D341Med (cell line): Measurements from ENCODE around the gene CPNE4.

ENCODE experiments used
- DNase-seq: peaks from one replicate; pipeline ENCODE4 v3.0.0; 2012; ENCODE audit warnings: low spot score

Gene CPNE4

DNA sequence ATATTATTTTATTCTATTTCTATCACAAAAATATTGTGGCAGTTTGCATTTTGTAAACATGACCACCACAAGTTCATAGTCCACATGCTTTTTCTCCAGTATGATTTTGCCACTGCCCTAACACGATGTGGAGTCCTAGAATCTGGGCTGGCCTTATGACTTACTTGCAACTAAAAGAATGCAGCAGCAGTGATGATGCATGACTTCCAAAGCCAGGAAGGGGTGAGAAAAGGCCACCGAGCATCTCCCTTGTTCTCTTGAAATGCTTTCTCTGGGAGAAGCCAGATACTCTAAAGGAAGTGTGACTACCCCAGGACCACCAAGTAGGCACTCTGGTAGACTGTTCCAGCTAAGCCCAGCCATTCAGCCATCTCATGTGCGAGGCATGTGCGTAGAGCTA is 340.4 kb downstream of the CPNE4 start:
- no peak for DNase-seq

DNA sequence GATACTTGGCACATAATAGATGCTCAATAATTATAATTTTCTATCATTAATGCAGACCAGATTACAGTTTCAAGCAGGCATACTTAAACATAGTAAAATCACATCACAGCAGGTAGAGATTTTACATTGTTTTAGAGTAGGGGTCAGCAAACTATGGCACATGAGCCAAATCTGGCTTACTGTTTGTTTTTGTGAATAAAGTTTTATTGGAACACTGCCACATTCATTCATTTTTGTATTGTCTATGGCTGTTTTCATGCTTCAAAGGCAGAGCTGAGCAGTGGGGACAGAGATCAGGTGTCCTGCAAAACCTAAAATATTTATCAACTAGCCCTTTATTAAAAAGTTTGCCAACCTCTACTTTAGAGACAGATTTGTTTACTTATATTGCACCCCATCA is 342.5 kb downstream of the CPNE4 start:
- no peak for DNase-seq

DNA sequence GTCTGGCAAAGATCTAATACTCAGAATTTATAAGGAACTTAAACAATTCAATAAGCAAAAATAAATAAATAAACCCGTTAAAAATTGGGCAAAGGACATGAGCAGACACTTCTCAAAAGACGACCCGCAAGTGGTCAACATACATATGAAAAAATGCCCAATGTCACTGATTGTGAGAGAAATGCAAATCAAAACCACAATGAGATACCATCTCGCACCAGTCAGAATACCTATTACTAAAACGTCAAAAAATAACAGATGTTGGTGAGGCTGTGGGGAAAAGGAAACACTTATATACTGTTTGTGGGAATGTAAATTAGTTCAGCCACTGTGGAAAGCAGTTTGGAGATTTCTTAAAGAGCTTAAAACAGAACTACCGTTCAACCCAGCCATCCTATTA is 344.0 kb downstream of the CPNE4 start:
- DNase-seq: no peak

DNA sequence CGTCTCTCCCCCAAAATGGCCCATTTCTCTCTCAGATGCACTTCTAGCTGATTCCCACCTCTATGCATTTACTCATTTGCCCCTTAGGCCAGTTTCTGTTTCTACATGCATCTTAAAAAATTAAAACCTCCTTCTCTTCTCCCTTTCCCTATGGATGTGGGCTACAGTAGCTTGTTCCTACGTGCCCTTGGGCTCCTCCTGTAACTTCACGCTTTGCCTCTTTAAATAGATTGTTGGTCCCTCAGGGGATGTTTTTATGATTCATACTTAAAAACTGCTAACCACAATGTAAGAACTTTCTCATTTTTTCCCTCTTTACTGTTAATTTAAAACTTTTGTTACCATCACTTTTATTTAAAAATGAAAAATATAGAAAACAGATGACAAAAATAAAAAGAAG is 346.4 kb downstream of the CPNE4 start:
- DNase-seq: no peak

- DNase-seq: no peak
Measured at GRCh38 chr3:131669600-131669999, 365.2 kb downstream of the CPNE4 start.

DNA sequence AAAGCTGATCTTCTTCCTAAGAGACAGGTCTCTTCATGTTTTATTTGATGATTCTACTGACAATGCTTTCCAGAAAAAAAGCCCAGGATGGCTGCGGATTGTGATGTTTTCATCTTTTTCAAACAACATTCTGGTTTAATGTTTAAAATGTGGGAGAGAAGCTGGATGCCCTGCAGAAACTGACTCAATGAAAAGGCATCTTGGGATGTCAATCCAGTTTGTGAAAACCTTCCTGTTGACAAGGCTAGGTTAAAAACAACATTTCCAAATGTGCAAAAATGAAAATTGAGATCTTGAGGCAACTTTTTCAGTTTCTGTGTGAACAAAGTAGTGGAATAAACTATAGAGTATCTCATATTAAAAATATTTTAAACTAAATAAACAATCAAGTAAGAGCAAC is 376.0 kb downstream of the CPNE4 start:
- no peak for DNase-seq

DNA sequence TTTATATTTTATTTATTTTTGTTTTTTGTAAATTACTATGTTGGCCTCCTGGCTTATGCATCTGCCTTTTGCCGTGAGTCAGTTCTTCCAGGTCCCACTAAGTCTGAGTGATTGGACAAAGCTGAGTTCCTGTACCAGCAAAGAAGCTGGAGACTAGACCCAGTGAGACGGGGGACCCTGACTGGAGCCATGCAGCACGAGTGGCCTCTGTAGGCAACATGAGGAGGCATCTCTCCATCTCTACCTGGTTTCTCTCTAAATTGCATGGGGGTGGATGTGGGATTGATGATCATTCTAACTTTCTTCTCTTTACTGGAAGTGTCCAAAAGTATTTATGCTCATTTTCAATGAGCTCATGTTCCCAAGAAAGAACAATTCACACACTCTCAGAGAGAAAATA is 376.7 kb downstream of the CPNE4 start:
- DNase-seq: no peak

- DNase-seq: no peak
Measured at GRCh38 chr3:131655070-131655690, 379.6 kb downstream of the CPNE4 start.

DNA sequence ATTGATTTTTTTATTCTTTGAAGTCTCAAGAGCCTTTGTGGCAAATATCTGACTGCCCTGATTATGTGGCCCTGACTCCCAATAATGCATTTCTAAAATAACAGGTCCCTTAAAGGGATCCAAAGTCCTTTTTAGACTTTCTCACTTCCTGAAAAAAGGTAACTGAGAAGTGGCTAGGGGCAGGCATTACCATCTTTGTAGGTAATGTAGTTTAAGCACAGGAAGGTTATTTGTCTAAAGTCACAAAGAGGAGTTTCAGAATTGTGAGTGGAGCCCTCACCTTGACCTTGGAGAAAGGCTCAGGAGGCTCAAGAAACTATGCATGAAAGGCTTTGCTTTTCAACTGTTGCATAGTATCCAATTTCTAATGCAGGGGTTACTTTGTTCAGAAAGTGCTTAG is 389.2 kb downstream of the CPNE4 start:
- DNase-seq: no peak

GRCh38 chr3:131636266-131636775 is 398.5 kb downstream of the CPNE4 start:
- DNase-seq: no peak

DNA sequence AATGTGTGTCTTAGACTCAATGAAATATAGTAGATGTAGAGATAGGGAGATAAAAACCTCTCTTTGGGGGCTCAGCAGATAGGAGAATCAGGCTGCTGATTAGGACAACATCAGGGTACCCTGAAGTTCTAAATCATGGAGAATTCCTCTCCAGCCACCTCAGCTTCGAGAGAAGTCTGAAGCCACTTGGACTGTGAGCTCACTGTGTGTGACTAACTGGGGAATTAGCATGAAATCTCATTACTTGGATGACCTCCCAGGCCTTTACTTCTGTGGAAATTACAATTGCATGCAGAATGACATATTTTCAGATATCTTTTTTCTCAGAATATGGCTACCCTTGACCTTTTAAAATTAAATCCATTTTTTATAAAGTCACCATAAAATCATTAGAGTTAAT is 404.0 kb downstream of the CPNE4 start:
- no peak for DNase-seq

- no peak for DNase-seq
Measured at GRCh38 chr3:131630097-131630496, 404.7 kb downstream of the CPNE4 start.

DNA sequence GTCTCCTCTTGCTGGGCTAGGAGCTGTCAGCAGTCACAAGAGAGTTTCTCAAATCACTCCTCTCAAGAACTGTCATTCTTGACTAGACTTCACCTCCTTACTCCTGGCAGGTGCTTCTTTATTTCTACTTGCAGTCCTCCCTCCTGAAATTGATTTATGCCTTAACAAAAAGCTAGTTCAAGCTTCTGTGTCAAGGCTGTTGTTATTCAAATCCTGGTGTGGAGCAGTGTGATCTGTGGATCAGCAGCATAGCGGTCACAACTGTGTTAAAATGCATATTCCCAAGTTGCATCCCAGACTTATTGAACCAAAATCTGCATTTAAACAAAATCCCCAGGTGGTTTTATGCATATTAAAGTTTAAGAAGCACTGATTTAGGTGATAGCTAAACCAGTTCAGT is 411.4 kb downstream of the CPNE4 start:
- no peak for DNase-seq

DNA sequence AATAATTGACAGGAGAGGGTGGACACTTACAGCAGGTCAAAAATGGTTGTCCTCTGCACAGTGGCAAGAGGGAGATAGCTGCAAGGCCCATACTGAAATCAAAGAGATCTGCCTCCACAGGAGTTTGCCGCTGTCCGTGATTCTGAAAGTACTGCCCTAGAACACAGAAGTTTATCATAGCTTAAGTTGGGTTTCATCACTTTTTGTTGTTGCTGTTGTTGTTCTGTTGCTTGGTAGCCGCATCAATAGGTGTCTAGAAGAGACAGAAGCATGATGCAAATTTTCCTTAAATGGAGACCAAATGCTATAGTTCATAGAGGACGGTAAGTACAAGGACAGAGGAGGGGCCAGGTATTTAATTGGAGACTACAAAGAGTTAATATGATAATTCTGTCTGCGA is 412.1 kb downstream of the CPNE4 start:
- no peak for DNase-seq

- DNase-seq: no peak
Measured at GRCh38 chr3:131620977-131621376, 413.8 kb downstream of the CPNE4 start.

DNA sequence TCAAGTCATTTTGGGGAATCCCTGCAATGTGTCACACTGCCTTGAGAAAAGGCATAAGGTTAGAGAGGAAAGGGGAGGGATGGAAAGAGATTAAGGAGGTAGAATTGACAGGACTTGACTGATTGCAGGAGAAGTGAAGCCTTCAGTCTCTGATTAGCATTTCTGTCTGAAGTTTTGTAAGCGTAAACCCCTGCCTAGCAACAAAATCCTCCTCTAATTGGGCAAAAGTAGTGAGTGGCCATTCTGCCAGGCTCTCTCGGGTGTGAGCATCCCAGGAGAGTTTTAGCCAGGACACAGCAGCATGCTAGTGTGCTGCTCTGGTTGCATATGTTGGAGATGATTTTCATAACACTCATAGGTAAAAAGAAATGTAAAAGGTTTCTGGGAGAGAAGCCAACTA is 415.0 kb downstream of the CPNE4 start:
- DNase-seq: no peak

DNA sequence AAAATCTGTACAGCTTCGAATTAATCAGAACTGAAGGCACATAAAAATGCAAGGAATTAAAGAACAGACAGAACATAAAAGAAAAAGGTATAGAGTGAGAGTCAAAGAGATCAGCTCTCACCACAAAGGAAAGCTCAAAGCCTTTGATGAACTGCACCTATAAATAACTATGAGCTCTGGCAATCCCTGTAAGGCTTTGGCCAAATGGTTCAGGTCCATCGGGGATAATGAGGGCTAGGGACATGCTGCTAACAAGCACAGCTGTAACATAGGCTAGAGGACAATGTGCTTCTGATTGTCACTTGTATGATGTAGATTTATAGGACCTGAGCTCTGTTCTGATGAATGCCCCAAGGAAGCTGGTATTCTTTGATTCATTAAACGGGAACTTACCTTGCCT is 418.1 kb downstream of the CPNE4 start:
- no peak for DNase-seq

GRCh38 chr3:131612745-131613144 is 422.1 kb downstream of the CPNE4 start:
- no peak for DNase-seq

- DNase-seq: no peak
Measured at GRCh38 chr3:131610174-131610573, 424.6 kb downstream of the CPNE4 start.

GRCh38 chr3:131608741-131609140 is 426.1 kb downstream of the CPNE4 start:
- no peak for DNase-seq

DNA sequence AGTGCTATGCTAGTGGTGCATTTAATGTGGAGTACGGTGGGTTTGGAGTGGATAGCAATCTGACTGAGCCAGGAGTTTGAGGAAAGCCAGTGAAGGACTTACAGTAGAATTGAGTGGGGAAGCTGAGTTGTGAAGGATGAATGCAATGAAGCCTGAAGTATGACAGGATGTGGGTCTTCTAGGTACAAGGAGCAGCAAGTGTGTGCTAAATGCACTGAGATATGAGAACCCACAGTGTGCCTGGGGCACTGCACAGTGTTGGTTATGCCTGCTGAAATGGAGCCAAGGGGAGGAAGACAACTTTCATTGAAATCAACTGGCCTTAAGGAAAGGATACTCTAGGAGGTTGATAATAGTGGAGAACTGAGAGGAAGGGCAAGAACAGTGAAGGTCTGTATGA is 426.5 kb downstream of the CPNE4 start:
- no peak for DNase-seq

DNA sequence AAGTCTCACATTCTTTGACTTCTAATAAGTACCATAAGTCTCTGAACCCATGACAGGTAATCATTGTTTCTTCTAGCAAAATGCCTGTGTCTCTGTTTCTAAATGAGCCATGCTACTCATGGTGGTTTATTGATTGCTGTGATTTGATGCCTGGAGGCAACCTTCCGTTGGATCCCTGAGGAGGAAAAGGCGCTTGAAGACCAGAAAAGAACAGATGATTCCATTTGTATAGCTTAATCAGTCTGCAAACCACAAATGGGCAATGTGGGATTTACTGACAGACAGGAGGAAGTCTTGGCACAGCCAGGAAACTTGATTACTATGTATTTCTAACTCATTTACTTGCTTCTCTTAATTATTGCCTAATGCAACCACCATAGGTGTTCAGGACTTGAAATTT is 428.9 kb downstream of the CPNE4 start:
- no peak for DNase-seq

GRCh38 chr3:131602011-131602779 is 432.6 kb downstream of the CPNE4 start:
- DNase-seq: no peak

DNA sequence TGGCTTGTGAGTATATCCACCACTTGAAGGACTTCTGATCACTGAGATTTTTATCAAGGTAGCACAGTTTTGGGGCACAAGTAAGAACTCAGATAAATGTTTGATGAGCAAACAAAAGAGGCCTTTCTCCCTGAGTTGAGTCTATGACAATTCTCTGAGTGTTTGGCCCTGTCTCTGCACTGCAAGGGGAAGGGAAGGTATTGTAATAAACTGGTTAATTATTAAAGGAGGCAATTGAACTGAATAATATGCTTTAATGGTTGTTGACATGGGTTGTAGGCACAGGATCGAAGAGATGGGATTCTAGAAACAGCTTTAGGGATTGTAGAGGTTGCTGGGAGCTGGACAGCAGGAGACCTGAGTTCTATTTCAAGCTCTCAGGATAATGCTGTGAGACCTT is 437.0 kb downstream of the CPNE4 start:
- DNase-seq: no peak
